Measurements from ENCODE around the gene OTOP1.
"Not testable (repeated sequence)": the region's sequence is repeated elsewhere in the genome, so short reads cannot be mapped to it uniquely, and the experiment has no call there.

OTOP1 gene

GRCh38 chr4:4226606-4227438 is at the start of gene OTOP1:
OTOP1 (minus strand) TSS chr4:4226929; CDS start chr4:4226864, 65 bp downstream.
- DNase-seq (ENCODE audit: low read depth), result no peak

GRCh38 chr4:4274226-4274625 is 47.5 kb upstream of the OTOP1 start:
- no peak for DNase-seq (ENCODE audit: low read depth)

GRCh38 chr4:4271912-4272311 is 45.2 kb upstream of the OTOP1 start:
- no peak for DNase-seq (ENCODE audit: low read depth)

- DNase-seq (ENCODE audit: low read depth), result no peak
Measured at GRCh38 chr4:4270529-4270928, 43.8 kb upstream of the OTOP1 start.

- no peak for DNase-seq (ENCODE audit: low read depth)
Measured at GRCh38 chr4:4269856-4270255, 43.1 kb upstream of the OTOP1 start.

GRCh38 chr4:4269331-4269731 is 42.6 kb upstream of the OTOP1 start:
- DNase-seq (ENCODE audit: low read depth), result no peak

GRCh38 chr4:4268776-4269175 is 42.0 kb upstream of the OTOP1 start:
- no peak for DNase-seq (ENCODE audit: low read depth)

GRCh38 chr4:4267981-4268380 is 41.3 kb upstream of the OTOP1 start:
- no peak for DNase-seq (ENCODE audit: low read depth)

GRCh38 chr4:4260185-4260751 is 33.5 kb upstream of the OTOP1 start:
- DNase-seq (ENCODE audit: low read depth), result no peak

- no peak for DNase-seq (ENCODE audit: low read depth)
Measured at GRCh38 chr4:4259484-4260100, 32.9 kb upstream of the OTOP1 start.

- not testable (repeated sequence) for DNase-seq (ENCODE audit: low read depth)
Measured at GRCh38 chr4:4257705-4258104, 31.0 kb upstream of the OTOP1 start.

- no peak for DNase-seq (ENCODE audit: low read depth)
Measured at GRCh38 chr4:4256799-4257198, 30.1 kb upstream of the OTOP1 start.

- no peak for DNase-seq (ENCODE audit: low read depth)
Measured at GRCh38 chr4:4254666-4255065, 27.9 kb upstream of the OTOP1 start.

- no peak for DNase-seq (ENCODE audit: low read depth)
Measured at GRCh38 chr4:4254199-4254598, 27.5 kb upstream of the OTOP1 start.

- DNase-seq (ENCODE audit: low read depth), result no peak
Measured at GRCh38 chr4:4249866-4250265, 23.1 kb upstream of the OTOP1 start.

GRCh38 chr4:4249342-4249741 is 22.6 kb upstream of the OTOP1 start:
- DNase-seq (ENCODE audit: low read depth), result not testable (repeated sequence)

- no peak for DNase-seq (ENCODE audit: low read depth)
Measured at GRCh38 chr4:4248885-4249203, 22.1 kb upstream of the OTOP1 start.

GRCh38 chr4:4248029-4248884 is 21.5 kb upstream of the OTOP1 start, which contains the start of gene TMEM128:
TMEM128 (minus strand) TSS chr4:4248223; CDS start chr4:4248202, 21 bp downstream.
- DNase-seq (ENCODE audit: low read depth), result peak; percentile 86

GRCh38 chr4:4247696-4248028 is 20.9 kb upstream of the OTOP1 start:
- no peak for DNase-seq (ENCODE audit: low read depth)

- no peak for DNase-seq (ENCODE audit: low read depth)
Measured at GRCh38 chr4:4245172-4245571, 18.4 kb upstream of the OTOP1 start.

- DNase-seq (ENCODE audit: low read depth), result not testable (repeated sequence)
Measured at GRCh38 chr4:4239551-4239950, 12.8 kb upstream of the OTOP1 start.

GRCh38 chr4:4233610-4234009 is 6.9 kb upstream of the OTOP1 start:
- DNase-seq (ENCODE audit: low read depth), result no peak

GRCh38 chr4:4228356-4228668 is 1.6 kb upstream of the OTOP1 start:
- no peak for DNase-seq (ENCODE audit: low read depth)
